Measurements from ENCODE around the gene FAM78B.

The FAM78B gene

DNA sequence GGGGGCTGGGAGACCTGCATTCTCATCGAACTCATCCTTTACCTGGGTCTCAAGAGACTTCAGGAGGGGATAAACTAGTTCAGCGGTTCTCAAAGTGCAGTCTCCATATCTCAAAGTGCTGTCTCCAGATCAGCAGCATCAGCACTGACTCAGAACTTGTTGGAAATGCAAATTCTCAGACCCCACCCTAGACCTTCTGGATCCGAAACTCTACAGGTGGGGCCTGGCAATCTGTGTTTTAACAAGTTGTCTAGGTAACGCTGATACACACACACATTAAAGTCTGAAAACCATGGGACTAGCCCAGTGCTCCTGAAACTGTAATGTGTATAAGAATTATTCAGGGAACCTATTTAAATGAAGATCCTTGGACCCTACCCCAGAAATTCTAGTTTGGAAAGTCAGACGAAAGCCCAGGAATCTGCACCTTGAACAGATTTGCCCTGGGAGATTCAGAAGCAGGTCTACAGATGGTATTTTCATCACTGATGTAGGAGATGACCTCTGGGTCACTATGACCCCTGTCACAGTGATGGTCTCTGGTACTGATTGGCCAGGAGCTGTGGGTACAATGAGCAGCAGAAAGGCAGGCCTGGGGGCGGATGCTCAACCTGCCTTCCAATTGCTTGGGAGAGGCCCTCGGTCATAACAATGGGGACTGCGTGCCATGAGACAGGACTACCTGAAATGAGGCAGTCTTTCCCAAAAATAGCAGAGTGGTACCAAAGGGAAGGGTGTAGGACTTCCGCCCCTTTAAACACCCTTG, 127.2 kb downstream of the FAM78B start:
- H3K36me3 Mint-ChIP-seq (ENCODE audit: low read depth): no peaks in the 10 kb centered on the region
- H3K4me1 Mint-ChIP-seq (ENCODE audit: low read depth): no peaks in the 10 kb centered on the region
- H3K27ac Mint-ChIP-seq: no peak overlapping the region
- H3K4me3 Mint-ChIP-seq: no peak overlapping the region
- peaks cover 8% of the 10 kb centered on the region for H3K27me3 Mint-ChIP-seq
- H3K9me3 Mint-ChIP-seq: no peaks in the 10 kb centered on the region

GRCh38 chr1:166036092-166036491, 130.7 kb downstream of the FAM78B start:
- Mint-ChIP-seq H3K4me1 (ENCODE audit: low read depth) (no peaks in the 10 kb centered on the region), H3K36me3 (ENCODE audit: low read depth) (no peaks in the 10 kb centered on the region), H3K4me3 (no peak overlapping the region), H3K27ac (no peak overlapping the region), H3K27me3 (peaks cover 7% of the 10 kb centered on the region), H3K9me3 (no peaks in the 10 kb centered on the region)

DNA sequence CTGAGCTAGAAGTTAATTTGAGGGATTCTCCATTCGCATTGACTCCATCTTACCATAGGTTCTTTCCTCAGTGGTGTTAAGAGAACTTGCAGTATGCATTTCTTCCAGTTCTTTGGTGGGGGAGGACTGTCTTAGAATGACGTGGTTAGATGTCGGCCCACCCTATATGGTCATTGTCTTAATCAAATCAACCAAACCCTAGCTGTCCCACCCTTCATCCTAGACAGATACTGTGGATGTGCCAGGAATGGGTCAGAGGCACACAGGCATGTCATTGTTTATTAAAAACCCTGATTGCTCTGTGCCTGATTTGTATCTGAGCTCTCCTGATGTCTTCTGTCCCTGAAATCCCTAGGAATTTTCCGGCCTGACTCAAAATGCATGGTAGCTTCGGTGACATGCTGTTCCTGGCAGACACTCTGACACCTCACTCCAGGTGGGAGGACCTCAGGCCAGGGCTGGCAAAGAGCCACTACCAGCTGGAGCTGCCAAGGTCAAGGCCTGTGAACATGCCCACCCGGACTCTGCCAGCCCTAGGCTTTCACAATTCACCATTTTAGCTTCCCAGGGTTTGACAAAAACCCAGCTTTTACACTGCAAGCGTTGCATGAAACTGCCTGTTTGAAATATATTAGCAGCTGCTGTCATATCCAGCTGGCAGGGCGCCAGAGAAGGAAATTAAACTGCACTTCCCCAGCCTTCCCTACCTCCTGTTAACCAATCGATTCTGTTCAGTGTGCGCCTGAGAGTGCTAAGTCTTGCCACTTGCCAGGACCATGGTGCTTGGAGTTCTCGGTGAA, 134.0 kb downstream of the FAM78B start:
- no peak overlapping the region for H3K4me3 Mint-ChIP-seq
- no peaks in the 10 kb centered on the region for H3K36me3 Mint-ChIP-seq (ENCODE audit: low read depth)

GRCh38 chr1:166031932-166032571, 134.7 kb downstream of the FAM78B start:
- Mint-ChIP-seq H3K4me3 (no peak overlapping the region), H3K4me1 (ENCODE audit: low read depth) (no peaks in the 10 kb centered on the region), H3K27me3 (peaks cover 19% of the 10 kb centered on the region), H3K27ac (no peak overlapping the region), H3K36me3 (ENCODE audit: low read depth) (no peaks in the 10 kb centered on the region), H3K9me3 (no peaks in the 10 kb centered on the region)

More for the DNA sequence above, 134.0 kb downstream of the FAM78B start:
- no peaks in the 10 kb centered on the region for H3K9me3 Mint-ChIP-seq
- H3K4me1 Mint-ChIP-seq (ENCODE audit: low read depth): no peaks in the 10 kb centered on the region
- peaks cover 19% of the 10 kb centered on the region for H3K27me3 Mint-ChIP-seq
- no peak overlapping the region for H3K27ac Mint-ChIP-seq

GRCh38 chr1:166029196-166029945, 137.4 kb downstream of the FAM78B start:
- Mint-ChIP-seq H3K27me3 (peaks cover 36% of the 10 kb centered on the region), H3K4me3 (no peak overlapping the region), H3K4me1 (ENCODE audit: low read depth) (no peaks in the 10 kb centered on the region), H3K9me3 (no peaks in the 10 kb centered on the region), H3K27ac (no peak overlapping the region), H3K36me3 (ENCODE audit: low read depth) (no peaks in the 10 kb centered on the region)

GRCh38 chr1:166026555-166026954, 140.2 kb downstream of the FAM78B start:
- Mint-ChIP-seq H3K9me3 (no peaks in the 10 kb centered on the region), H3K4me3 (no peak overlapping the region), H3K36me3 (ENCODE audit: low read depth) (no peaks in the 10 kb centered on the region), H3K4me1 (ENCODE audit: low read depth) (no peaks in the 10 kb centered on the region), H3K27ac (no peak overlapping the region), H3K27me3 (peaks cover 54% of the 10 kb centered on the region)

- Mint-ChIP-seq H3K27ac (no peak overlapping the region), H3K36me3 (ENCODE audit: low read depth) (no peaks in the 10 kb centered on the region), H3K9me3 (no peaks in the 10 kb centered on the region), H3K4me3 (no peak overlapping the region), H3K4me1 (ENCODE audit: low read depth) (no peaks in the 10 kb centered on the region), H3K27me3 (peaks cover 51% of the 10 kb centered on the region)
Measured at GRCh38 chr1:166026143-166026542, 140.7 kb downstream of the FAM78B start.

GRCh38 chr1:166020210-166020609, 146.6 kb downstream of the FAM78B start:
- H3K4me3 Mint-ChIP-seq: no peak overlapping the region
- H3K9me3 Mint-ChIP-seq: no peaks in the 10 kb centered on the region
- no peaks in the 10 kb centered on the region for H3K36me3 Mint-ChIP-seq (ENCODE audit: low read depth)
- H3K4me1 Mint-ChIP-seq (ENCODE audit: low read depth): no peaks in the 10 kb centered on the region
- no peak overlapping the region for H3K27ac Mint-ChIP-seq
- H3K27me3 Mint-ChIP-seq: peaks cover 42% of the 10 kb centered on the region
